K562 (cell line): ENCODE results near the gene CFAP53. TPM values are rescaled to one million over a fixed set of nuclear protein-coding genes. Genes with fewer than 3 reads are reported as not detected.
A peak's percentile ranks its signal among the peaks of the same experiment; 100 is the strongest.

Experiments
- COPS2 ChIP-seq: fragments of 450-650 bp; conservative IDR thresholded peaks from 2 replicates; pipeline ENCODE4 v1.6.1; 2016; ENCODE audit warnings: mild to moderate bottlenecking, moderate library complexity
- CREBBP ChIP-seq: IDR thresholded peaks from one replicate; pipeline ENCODE4 v1.6.1; 2012; ENCODE audit warnings: low read depth, mild to moderate bottlenecking, control low read depth, inconsistent platforms, low read length
- CTBP1 ChIP-seq: fragments of 450-650 bp; IDR thresholded peaks from 2 replicates; pipeline ENCODE4 v1.6.1; 2016; ENCODE audit warnings: borderline replicate concordance
- EGR1 ChIP-seq: fragments of 450-650 bp; conservative IDR thresholded peaks from 2 replicates; pipeline ENCODE4 v1.6.1; 2017; ENCODE audit warnings: mild to moderate bottlenecking
- ESRRB ChIP-seq: fragments of 250-450 bp; sonication (Bioruptor Pico); IDR thresholded peaks from 2 replicates; pipeline ENCODE4 v1.5.0; 2020; ENCODE audit warnings: mild to moderate bottlenecking, moderate library complexity, borderline replicate concordance
- FOS ChIP-seq: IDR thresholded peaks from 3 replicates; pipeline ENCODE4 v1.6.1; 2011; ENCODE audit not compliant: insufficient read length; ENCODE audit errors: extremely low read depth
- FOXJ3 ChIP-seq: sonication (generic); formaldehyde crosslinking; IDR thresholded peaks from 2 replicates; pipeline ENCODE4 v1.4.0; 2020; ENCODE audit warnings: mild to moderate bottlenecking, missing genetic modification reagents
- HOXB6 ChIP-seq: fragments of 250-450 bp; sonication (Bioruptor Pico); IDR thresholded peaks from 2 replicates; pipeline ENCODE4 v1.5.1; 2022; ENCODE audit warnings: mild to moderate bottlenecking, borderline replicate concordance
- IRF2 ChIP-seq: sonication (generic); formaldehyde crosslinking; IDR thresholded peaks from 2 replicates; pipeline ENCODE4 v1.8.1; 2022; ENCODE audit warnings: mild to moderate bottlenecking, missing genetic modification reagents
- POLR2H ChIP-seq: IDR thresholded peaks from 2 replicates; pipeline ENCODE4 v1.6.1; 2016; ENCODE audit warnings: missing genetic modification characterization, low read depth, mild to moderate bottlenecking, control low read depth, missing compliant biosample characterization, moderate library complexity
- PTTG1 ChIP-seq: fragments of 450-650 bp; IDR thresholded peaks from 2 replicates; pipeline ENCODE4 v1.6.1; 2016; ENCODE audit warnings: low read depth, mild to moderate bottlenecking, missing genetic modification characterization, missing compliant biosample characterization
- RB1 ChIP-seq: fragments of 450-650 bp; IDR thresholded peaks from 2 replicates; pipeline ENCODE4 v1.6.1; 2017; ENCODE audit warnings: low read depth, mild to moderate bottlenecking
- RBBP5 ChIP-seq: fragments of 200-600 bp; sonication (generic); IDR thresholded peaks from 2 replicates; pipeline ENCODE4 v1.6.1; 2012; ENCODE audit warnings: borderline replicate concordance, mild to moderate bottlenecking, low read length, control low read depth, inconsistent platforms; ENCODE audit not compliant: insufficient read depth, poor library complexity, severe bottlenecking
- ZNF696 ChIP-seq: fragments of 250-450 bp; sonication (Bioruptor Pico); conservative IDR thresholded peaks from 2 replicates; pipeline ENCODE4 v1.4.0; 2020; ENCODE audit warnings: mild to moderate bottlenecking, moderate library complexity
- ZNF77 ChIP-seq: fragments of 250-450 bp; sonication (Bioruptor Pico); IDR thresholded peaks from 2 replicates; pipeline ENCODE4 v1.5.0; 2020
- ZNF79 ChIP-seq: fragments of 250-450 bp; sonication (Bioruptor Pico); IDR thresholded peaks from 2 replicates; pipeline ENCODE4 v1.4.0; 2020; ENCODE audit warnings: low read depth, mild to moderate bottlenecking, moderate library complexity
- polyA plus RNA-seq, 8 experiments: library from polyadenylated mRNA; depleted of rRNA in 4 of 8; stranded (reverse) in 5 of 8; unstranded in 3 of 8; fragments of >200 nt; fragmentation: Nextera tagmentation in 2 of 8; fragmentation: Illumina TruSeq in 1 of 8; extraction: Ambion mirVana in 2 of 8; extraction: Trizol in 1 of 8; gene quantifications; 2 replicates each; pipeline versions ENCODE4 v1.2.1 to v1.2.3, GENCODE V29; 2011 to 2014; ENCODE audit warnings: inconsistent platforms in 1 of 8, missing spikeins in 1 of 8
- total RNA-seq, 7 experiments: library from RNA; depleted of rRNA in 6 of 7; stranded (reverse); fragments of >200 nt in 6 of 7; fragmentation: Illumina TruSeq in 2 of 7; extraction: Trizol in 2 of 7; gene quantifications; 2 replicates each; pipeline versions ENCODE4 v1.2.1 to v1.2.3, GENCODE V29; 2011 to 2021; ENCODE audit warnings: low replicate concordance in 1 of 7
- TF ChIP-seq, protein P1 (sequence below): fragments of 150-350 bp; IDR thresholded peaks from 2 replicates; pipeline ENCODE4 v1.6.1; 2014; ENCODE audit warnings: low read depth, mild to moderate bottlenecking, low read length, borderline replicate concordance
- TF ChIP-seq, protein P2 (sequence below): fragments of 250-450 bp; sonication (Bioruptor Pico); IDR thresholded peaks from 2 replicates; pipeline ENCODE4 v1.5.0; 2022; ENCODE audit warnings: mild to moderate bottlenecking
- TF ChIP-seq, protein P3 (sequence below): IDR thresholded peaks from 2 replicates; pipeline ENCODE4 v1.6.1; 2014; ENCODE audit warnings: antibody characterized with exemption
- TF ChIP-seq, protein P4 (sequence below): fragments of 450-650 bp; IDR thresholded peaks from 2 replicates; pipeline ENCODE4 v1.6.1; 2016; ENCODE audit warnings: missing biosample characterization, missing genetic modification characterization

Gene CFAP53
- total and polyA plus RNA-seq, 9 of the 15 experiments (the other 6 are each of a cell fraction or from before 2014, with no cell fraction given), result 0.21 to 1.9 (median 1.2) TPM

DNA sequence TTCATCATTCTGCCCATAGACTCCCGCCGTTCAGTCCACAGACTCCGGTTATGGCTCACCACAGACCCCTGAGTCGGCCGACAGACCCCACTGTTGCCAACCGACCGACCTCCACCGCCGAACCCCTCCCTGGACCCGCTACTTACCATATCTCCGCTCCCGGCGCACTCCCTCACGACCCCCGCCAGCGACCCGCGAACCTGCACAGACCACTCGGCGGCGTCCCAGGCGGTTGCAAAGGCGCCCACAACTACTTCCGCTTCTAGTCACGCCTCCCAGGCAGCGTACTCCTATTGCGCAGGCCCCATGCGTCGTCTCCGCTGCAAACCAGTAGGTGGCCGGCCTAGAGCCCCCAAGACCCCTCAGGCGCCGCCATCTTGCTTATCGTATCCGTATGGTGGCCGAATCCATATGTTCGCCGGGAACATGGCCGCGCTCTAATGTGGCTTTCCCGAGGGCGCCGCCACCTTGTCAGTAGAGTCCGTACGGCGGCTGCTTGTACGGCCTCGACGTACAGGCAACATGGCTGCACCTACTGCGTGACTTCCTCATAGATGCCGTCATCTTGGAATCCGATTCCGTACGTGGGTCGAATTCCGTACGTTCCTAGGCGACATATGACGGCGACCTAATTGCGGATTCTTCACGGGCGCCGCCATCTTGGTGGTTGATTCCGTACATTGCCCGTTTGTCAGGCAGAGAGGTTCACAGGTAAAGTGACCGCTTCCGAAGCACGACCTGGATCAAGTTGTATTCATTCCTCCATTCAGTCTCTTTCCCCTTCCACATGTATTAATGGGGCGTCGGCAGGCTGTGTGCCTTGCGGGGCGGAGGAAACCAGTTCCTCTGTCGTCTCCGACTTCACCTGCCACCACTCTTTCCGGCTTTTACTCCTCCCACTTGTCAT lies 21.4 kb upstream of the CFAP53 start, which contains the start of gene CXXC1 (continued):
- no peak for TF ChIP-seq COPS2
- no peak for TF ChIP-seq FOS
- TF ChIP-seq PTTG1 (tag), result 0 out of 2 replicates have a peak, but pooled peaks have one; percentile 33
- TF ChIP-seq ZNF77 (CRISPR knock-in tag), result no peak
- no peak for TF ChIP-seq CREBBP
- TF ChIP-seq, protein P1, sequence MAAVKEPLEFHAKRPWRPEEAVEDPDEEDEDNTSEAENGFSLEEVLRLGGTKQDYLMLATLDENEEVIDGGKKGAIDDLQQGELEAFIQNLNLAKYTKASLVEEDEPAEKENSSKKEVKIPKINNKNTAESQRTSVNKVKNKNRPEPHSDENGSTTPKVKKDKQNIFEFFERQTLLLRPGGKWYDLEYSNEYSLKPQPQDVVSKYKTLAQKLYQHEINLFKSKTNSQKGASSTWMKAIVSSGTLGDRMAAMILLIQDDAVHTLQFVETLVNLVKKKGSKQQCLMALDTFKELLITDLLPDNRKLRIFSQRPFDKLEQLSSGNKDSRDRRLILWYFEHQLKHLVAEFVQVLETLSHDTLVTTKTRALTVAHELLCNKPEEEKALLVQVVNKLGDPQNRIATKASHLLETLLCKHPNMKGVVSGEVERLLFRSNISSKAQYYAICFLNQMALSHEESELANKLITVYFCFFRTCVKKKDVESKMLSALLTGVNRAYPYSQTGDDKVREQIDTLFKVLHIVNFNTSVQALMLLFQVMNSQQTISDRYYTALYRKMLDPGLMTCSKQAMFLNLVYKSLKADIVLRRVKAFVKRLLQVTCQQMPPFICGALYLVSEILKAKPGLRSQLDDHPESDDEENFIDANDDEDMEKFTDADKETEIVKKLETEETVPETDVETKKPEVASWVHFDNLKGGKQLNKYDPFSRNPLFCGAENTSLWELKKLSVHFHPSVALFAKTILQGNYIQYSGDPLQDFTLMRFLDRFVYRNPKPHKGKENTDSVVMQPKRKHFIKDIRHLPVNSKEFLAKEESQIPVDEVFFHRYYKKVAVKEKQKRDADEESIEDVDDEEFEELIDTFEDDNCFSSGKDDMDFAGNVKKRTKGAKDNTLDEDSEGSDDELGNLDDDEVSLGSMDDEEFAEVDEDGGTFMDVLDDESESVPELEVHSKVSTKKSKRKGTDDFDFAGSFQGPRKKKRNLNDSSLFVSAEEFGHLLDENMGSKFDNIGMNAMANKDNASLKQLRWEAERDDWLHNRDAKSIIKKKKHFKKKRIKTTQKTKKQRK, result no peak
- TF ChIP-seq ZNF79 (CRISPR knock-in tag), result no peak; the same call in 1 of the 2 replicates
- no peak for TF ChIP-seq HOXB6 (CRISPR knock-in tag)
- TF ChIP-seq, protein P2, sequence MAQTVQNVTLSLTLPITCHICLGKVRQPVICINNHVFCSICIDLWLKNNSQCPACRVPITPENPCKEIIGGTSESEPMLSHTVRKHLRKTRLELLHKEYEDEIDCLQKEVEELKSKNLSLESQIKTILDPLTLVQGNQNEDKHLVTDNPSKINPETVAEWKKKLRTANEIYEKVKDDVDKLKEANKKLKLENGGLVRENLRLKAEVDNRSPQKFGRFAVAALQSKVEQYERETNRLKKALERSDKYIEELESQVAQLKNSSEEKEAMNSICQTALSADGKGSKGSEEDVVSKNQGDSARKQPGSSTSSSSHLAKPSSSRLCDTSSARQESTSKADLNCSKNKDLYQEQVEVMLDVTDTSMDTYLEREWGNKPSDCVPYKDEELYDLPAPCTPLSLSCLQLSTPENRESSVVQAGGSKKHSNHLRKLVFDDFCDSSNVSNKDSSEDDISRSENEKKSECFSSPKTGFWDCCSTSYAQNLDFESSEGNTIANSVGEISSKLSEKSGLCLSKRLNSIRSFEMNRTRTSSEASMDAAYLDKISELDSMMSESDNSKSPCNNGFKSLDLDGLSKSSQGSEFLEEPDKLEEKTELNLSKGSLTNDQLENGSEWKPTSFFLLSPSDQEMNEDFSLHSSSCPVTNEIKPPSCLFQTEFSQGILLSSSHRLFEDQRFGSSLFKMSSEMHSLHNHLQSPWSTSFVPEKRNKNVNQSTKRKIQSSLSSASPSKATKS, result no peak
- no peak for TF ChIP-seq IRF2 (CRISPR knock-in tag)
- no peak for TF ChIP-seq POLR2H (tag)
- TF ChIP-seq RBBP5, result peak; percentile 51
- no peak for TF ChIP-seq FOXJ3 (CRISPR knock-in tag)
- TF ChIP-seq, protein P3, sequence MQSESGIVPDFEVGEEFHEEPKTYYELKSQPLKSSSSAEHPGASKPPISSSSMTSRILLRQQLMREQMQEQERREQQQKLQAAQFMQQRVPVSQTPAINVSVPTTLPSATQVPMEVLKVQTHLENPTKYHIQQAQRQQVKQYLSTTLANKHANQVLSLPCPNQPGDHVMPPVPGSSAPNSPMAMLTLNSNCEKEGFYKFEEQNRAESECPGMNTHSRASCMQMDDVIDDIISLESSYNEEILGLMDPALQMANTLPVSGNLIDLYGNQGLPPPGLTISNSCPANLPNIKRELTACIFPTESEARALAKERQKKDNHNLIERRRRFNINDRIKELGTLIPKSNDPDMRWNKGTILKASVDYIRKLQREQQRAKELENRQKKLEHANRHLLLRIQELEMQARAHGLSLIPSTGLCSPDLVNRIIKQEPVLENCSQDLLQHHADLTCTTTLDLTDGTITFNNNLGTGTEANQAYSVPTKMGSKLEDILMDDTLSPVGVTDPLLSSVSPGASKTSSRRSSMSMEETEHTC, result no peak
- TF ChIP-seq, protein P4, sequence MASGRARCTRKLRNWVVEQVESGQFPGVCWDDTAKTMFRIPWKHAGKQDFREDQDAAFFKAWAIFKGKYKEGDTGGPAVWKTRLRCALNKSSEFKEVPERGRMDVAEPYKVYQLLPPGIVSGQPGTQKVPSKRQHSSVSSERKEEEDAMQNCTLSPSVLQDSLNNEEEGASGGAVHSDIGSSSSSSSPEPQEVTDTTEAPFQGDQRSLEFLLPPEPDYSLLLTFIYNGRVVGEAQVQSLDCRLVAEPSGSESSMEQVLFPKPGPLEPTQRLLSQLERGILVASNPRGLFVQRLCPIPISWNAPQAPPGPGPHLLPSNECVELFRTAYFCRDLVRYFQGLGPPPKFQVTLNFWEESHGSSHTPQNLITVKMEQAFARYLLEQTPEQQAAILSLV (tag), result 0 out of 2 replicates have a peak, but pooled peaks have one; percentile 16
- TF ChIP-seq CTBP1, result peak; percentile 46; the same call in 1 of the 2 replicates
- TF ChIP-seq ESRRB (CRISPR knock-in tag), result no peak
- no peak; the same call in 1 of the 2 replicates for TF ChIP-seq RB1
- no peak; the same call in 1 of the 2 replicates for TF ChIP-seq EGR1
- no peak for TF ChIP-seq ZNF696
